HG03354 (cell line): ENCODE measurements around the gene TSPEAR.
"Not testable (repeated sequence)": the region's sequence is repeated elsewhere in the genome, so short reads cannot be mapped to it uniquely, and the experiment has no call there.

ENCODE experiments used
- ATAC-seq: cut with Tn5 transposase; IDR thresholded peaks from one replicate; pipeline ENCODE4 v1.9.1; 2021; ENCODE audit warnings: mild to moderate bottlenecking; ENCODE audit not compliant: unreplicated experiment, poor library complexity, severe bottlenecking

The TSPEAR gene

GRCh38 chr21:44503006-44503889 is 208.1 kb downstream of the TSPEAR start:
- not testable (repeated sequence) for ATAC-seq

GRCh38 chr21:44502171-44502958 is 209.0 kb downstream of the TSPEAR start:
- ATAC-seq = no peak

GRCh38 chr21:44500111-44500510 is 211.3 kb downstream of the TSPEAR start:
- no peak for ATAC-seq

- no peak for ATAC-seq
These were observed 211.7 kb downstream of the TSPEAR start for GRCh38 chr21:44499631-44500030.

- ATAC-seq = no peak
These were observed 212.2 kb downstream of the TSPEAR start for GRCh38 chr21:44499211-44499560.

GRCh38 chr21:44498280-44499210 is 212.8 kb downstream of the TSPEAR start:
- ATAC-seq = no peak

- ATAC-seq = no peak
These were observed 213.7 kb downstream of the TSPEAR start for GRCh38 chr21:44497703-44498126.

- no peak for ATAC-seq
These were observed 214.5 kb downstream of the TSPEAR start for GRCh38 chr21:44496564-44497550.

- no peak for ATAC-seq
These were observed 215.5 kb downstream of the TSPEAR start for GRCh38 chr21:44495611-44496563.

GRCh38 chr21:44494956-44495355 is 216.4 kb downstream of the TSPEAR start:
- no peak for ATAC-seq

GRCh38 chr21:44494418-44494817 is 217.0 kb downstream of the TSPEAR start:
- ATAC-seq = no peak

GRCh38 chr21:44492567-44493385 is 218.6 kb downstream of the TSPEAR start:
- ATAC-seq = no peak

- ATAC-seq = no peak
These were observed 220.6 kb downstream of the TSPEAR start for GRCh38 chr21:44490816-44491215.

- ATAC-seq = no peak
These were observed 221.0 kb downstream of the TSPEAR start for GRCh38 chr21:44490405-44490804.

- no peak for ATAC-seq
These were observed 221.4 kb downstream of the TSPEAR start for GRCh38 chr21:44489962-44490361.

- no peak for ATAC-seq
These were observed 223.5 kb downstream of the TSPEAR start for GRCh38 chr21:44487831-44488230.

GRCh38 chr21:44486302-44486701 is 225.1 kb downstream of the TSPEAR start:
- no peak for ATAC-seq
